DMS53 (cell line): ENCODE data around the gene P2RY2.
"Not testable (repeated sequence)": the region's sequence is repeated elsewhere in the genome, so short reads cannot be mapped to it uniquely, and the experiment has no call there.

Experiments used
- DNase-seq: peaks from one replicate; lab custom pipeline; 2025; lab: John Stamatoyannopoulos, UW

The P2RY2 gene

GRCh38 chr11:73267906-73268540, 49.9 kb downstream of the P2RY2 start:
- DNase-seq, result no peak

- no peak for DNase-seq
Measured at GRCh38 chr11:73268671-73269271, 50.7 kb downstream of the P2RY2 start.

DNA sequence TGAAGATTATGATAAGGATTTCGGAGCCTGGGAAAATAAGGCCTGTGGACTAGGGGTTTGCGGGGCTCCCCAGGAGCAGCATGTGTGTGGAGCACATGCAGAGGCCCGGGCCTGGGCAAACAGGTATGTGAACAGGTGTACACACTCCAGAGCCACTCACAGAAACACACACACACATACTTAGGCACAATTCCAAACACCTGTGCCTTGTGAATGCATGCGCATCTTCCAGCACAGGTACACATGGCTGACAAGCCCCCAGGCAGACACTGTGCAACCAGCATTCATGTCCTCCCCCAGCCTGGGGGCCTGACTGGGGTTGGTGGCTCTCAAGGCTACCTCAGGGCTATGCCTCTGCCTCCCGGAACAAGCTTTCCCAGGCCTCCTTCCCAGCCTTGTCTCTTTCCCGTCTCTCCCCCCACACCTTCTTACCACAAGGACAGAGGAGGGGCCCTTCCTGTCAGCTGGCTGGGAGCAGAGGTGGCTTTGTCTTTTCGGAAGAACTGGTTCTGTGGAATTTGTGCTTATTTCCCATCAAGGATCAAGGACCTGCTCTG, 51.5 kb downstream of the P2RY2 start:
- DNase-seq, result peak; percentile 81

DNA sequence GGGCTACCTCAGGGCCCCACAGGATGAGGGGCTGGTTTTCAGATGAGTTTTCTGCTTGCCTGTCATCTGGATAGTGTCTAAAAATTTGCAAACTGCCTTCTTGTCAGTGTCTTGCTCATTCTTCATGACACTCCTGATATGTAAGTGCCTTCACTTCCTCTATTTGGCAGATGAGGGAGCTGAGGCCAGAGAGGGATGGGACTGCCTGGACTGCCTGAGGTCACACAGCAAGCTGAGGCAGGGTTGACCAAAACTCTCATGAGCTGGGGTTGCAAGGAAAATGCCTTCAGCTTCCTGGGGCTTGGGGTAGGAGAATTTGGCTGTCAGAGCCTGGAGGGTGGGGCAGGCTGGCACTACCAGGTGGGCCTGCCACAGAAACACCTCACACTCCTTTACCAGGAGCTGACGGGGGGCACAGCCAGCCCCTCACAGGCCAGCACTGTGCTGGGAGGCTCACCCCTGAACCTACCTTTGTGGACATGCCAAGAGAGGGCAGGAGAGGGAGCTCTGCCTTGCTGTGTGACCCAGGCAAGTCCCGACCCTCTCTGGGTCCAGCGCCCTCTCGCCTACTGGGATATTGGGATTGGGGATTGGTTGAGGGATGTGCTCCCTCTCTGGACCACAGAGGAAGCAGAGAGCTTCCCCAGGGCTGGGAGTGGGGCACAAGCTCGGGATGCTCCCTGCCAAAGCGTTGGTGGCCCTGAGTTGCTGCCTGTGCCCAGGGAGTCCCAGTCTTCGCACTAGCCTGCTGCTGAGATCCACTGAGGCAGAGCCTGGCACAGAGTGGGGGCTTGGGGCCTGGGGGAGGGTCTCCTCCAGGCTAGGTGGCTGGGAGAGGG, 52.2 kb downstream of the P2RY2 start:
- peak; percentile 68 for DNase-seq

DNA sequence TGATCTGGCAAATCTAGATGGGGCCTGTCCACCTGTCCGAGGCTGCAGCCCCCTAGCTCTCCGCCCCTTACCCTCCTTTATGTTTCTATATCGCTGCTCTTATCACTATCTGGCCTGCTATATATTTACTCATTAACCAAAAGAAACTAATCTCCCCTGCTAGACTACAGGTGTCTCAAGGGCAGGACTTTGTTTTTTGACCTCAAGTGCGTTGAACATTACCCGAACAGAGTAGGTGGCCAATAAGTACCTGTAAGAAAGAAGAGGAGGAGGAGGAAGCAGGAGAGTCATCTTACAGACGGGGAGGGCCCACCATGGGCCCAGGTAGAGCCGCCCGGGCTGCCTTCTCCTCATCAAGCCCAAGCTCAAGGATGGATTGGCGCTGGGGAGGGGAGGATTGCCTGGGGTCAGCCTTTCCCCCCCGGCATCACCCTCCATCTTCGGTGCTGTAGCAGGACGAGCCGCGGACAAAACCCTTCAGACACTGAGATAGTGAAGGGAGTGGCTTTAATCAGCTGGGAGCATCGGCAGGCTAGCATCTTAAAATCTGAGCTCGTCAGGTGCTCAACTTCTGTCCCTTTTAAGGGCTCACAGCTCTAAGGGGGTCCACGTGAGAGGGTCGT, 52.9 kb downstream of the P2RY2 start:
- no peak for DNase-seq

- not testable (repeated sequence) for DNase-seq
Measured at GRCh38 chr11:73271478-73271865, 53.4 kb downstream of the P2RY2 start.

DNA sequence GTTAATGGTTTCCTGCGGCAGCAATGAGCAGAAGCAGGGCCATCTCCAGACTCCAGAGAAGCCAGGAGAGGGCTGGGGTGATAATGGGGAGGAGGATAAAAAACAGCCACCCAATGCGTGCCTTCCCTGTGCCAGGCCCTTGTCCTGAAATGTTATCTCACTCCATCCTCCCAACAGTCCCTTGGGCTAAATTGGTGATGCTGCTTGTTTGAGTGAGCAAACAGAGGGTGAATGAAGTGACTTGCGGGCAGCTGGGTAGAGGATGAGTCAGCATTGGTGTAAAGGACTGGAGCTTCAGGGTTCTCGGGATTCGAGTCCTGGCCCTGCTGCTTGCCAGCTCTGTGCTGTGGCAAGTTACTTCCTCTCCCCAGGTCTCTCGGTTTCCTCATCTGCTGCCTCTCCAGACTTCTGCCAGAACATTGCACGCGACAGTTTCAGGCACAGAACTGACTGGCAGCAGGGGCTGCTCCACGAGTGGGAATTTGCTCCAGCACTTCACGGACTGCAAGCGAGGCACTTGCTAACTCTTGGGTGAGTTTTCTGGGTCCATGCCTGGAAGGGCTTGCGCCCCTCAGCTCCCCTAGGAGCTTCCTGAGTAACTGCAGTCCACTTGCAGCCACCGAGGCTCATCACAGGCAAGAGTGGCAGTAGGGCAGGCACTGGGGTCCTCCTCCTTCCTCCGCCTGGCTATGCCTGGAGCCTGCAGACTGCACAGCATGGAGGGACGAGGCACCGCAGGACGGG, 54.0 kb downstream of the P2RY2 start, which contains the start of gene P2RY6:
TSS of gene P2RY6 (plus strand) at position 403 of the 744 bp plus-strand sequence. CDS start 24,181 bp downstream, outside the sequence.
- DNase-seq, result peak; percentile 97

DNA sequence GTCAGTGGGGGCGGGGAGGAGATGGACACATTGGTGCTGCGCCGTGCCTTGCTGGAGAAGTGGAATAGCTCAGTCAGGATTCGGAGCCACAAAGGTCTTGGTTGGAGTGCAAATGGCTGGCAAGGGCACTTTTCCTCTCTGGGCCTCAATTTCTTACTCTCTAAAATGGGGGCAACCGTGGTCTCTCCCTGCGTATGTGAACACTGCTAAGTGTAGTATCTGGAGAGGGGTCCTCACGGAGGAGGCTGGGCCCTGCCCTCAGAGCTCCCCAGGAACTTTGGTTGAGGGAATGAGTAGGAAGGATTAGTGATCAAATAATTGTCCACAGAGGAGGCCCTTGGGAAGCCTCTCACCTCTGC, 54.6 kb downstream of the P2RY2 start:
- no peak for DNase-seq

DNA sequence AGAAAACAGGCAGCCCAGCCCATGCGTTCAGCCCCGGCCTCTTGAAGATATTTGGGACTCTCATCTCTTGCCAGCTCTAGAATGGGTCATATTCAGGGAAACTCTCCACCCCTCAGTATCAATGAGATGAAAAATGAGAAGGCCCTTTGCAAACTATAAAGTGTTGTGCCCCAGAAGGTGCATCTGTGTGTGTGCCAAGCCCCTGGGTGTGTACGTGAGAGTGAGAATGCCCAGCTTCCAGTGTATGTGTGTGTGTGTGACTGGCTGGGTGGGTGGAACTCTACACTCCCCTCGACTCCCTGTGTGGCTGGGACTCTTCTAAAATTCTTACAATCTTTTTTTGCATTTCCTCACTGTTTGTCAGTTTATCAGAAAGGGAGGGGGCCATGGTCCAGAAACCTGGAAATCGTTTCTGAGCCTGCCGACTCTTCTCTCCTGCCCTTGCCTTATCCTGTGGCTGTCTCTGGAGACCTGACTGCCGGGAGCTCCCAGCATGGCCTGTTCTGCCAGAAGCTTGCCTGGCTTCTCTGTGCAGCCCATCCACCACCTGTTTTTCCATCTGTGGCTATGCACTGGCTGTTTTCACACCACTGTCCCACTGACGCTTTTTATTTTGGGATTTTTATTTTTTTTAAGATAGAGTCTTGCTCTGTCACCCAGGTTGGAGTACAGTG, 55.3 kb downstream of the P2RY2 start:
- DNase-seq, result no peak

- DNase-seq, result not testable (repeated sequence)
Measured at GRCh38 chr11:73274191-73274590, 56.1 kb downstream of the P2RY2 start.

- DNase-seq, result no peak
Measured at GRCh38 chr11:73274722-73275380, 56.8 kb downstream of the P2RY2 start.

DNA sequence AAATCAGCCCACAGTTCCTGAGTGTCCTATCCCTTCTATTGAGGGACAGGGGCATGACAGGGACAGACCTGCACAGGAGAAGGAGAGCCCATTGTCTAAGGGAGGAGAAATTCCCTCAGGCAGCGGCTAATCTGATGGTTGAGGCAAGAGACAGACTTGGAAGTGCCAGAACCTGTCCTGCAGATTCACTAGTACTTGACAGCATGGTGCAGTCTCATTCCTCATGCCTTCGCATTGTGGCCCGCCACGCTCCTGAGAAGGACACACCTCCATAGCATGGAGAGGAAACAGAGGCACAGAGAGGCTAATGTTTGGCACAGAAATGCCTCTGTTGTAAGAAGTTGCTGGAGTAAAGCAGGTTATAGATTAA, 57.3 kb downstream of the P2RY2 start:
- DNase-seq, result no peak

GRCh38 chr11:73277467-73277866, 59.4 kb downstream of the P2RY2 start:
- no peak for DNase-seq

- DNase-seq, result no peak
Measured at GRCh38 chr11:73280626-73281025, 62.5 kb downstream of the P2RY2 start.

DNA sequence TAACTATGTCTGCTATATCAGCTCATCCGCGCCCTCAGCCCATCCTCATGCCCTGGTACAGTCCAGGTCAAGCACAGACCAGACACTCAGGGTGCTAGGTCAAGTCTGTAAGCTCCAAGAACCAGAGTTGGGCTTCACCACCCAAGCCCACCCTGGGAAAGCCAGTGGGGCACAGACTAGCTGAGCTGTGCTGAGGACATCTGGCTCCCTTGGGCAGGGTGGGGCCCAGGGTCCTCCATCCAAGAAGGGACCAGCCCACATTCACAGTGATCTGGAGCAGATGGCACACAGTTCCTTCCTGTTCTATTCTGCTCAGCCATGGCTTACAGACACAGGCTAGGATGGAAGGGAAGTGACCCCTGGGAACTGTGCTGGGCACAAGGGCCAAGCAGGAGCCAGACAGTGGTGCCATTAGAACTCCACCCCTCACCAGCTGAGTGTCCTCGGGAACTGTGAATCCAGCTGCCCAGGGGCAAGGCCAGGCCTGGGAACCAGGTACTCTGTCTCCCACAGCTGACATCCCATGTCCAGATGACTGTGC, 63.2 kb downstream of the P2RY2 start:
- DNase-seq, result no peak

DNA sequence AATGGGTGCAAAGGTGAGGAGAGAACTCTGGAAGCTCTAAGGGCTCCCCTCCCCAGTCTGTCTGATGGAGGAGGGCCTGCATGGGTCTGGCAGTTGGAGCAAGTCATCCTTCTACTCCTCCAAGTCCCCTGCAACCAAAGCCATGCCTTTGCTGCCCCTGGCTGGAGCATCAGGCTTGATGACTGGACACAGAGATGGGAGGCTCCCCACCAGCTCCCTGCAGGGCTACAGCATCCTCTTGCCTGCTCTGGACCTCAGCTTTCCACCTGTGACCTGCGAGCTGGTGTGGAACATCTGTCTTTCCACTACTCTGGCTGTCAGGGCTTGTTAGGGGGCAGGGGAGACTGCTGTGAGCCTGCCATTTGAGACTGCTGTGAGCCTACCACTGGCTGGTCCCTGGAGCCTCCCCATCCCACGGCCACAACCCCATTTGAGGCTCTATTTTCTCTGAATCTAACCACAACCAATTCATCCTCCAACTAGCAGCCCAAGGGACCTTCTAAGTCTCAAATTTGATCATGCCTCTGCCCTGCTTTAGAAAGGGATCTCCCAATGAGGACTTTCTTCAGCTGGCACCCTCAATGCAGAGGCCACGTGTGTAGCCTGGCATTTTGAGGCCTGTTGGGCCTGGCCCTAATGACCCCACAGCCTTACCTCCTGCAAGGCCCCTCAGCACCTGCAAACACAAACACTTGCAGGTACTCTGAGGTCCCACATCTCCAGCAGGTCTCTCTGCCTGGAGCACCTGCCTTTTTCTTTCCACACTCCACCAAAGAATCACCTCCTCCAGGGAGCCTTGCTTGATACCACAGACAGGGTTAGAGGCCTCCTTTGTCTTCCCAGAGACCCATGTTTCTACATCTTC, 63.9 kb downstream of the P2RY2 start:
- DNase-seq, result no peak

- DNase-seq, result no peak
Measured at GRCh38 chr11:73283276-73284000, 65.4 kb downstream of the P2RY2 start.

DNA sequence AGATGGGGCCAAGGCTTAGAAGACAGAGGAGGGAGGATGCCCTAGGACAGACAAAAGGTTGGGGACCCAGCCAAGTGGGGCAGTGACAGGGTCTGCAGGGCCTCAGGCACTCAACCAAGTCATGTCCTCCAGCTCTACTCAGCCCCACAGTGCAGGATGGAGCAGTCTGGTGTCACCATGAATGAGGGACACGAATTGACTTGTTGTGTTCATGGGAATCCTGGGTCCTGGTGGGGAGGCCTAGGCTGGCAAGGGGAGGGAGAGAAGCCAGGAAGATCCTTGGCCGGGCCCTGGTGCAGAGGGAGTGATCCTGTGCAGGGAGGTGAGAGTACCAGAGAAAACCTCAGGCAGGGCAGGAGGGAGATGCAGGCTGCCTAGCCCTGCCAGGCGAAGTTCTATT, 66.0 kb downstream of the P2RY2 start:
- DNase-seq, result no peak

GRCh38 chr11:73285721-73286120, 67.6 kb downstream of the P2RY2 start:
- DNase-seq, result no peak
